HT1080 (cell line): Measurements from ENCODE around the gene TAF1A. TPM values are rescaled to one million over a fixed set of nuclear protein-coding genes. Genes with fewer than 3 reads are reported as not detected.

Experiments
- DNase-seq: peaks from one replicate; pipeline ENCODE4 v3.0.0-alpha.2; 2015; ENCODE audit warnings: low read depth
- total RNA-seq: library from RNA; depleted of rRNA; stranded (reverse); fragments of >200 nt; shearing (Covaris generic); gene quantifications from 2 replicates; pipeline ENCODE4 v1.2.3, GENCODE V29; 2014; rRNA removed

The TAF1A gene
- total RNA-seq, 1 experiment from 2014 or later, result 14.5 TPM

DNA sequence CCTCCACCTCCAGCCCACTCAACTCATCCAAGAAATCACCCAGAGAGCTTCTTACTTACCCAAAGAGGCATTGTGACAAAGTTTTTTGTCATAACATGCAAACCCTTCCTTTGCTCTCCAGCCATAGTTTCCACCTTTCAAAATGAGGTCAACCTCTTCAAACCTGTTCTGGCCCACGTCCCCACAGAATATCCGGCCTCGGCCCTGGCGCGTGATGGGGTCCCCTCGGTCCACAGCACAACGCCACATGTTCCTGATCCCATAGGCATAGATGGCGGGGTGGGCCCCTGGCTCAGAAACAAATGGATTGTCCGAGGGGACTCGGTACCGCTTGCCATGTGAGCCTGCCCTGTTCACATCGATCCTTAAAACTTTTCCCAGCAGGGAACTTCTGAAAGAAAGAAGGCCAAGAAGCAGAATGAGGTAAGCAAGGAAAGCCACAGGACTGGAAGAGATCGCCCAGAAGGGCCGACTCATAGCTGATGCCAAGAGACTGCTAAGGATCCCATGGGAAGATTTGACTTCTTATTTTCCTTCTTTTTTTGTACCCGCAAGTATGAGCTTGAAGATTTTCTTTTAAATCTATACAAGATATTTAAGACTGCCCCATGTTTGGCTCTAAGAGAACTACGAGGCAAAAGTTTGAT is 49.7 kb downstream of the TAF1A start:
- DNase-seq, result peak; percentile 11

DNA sequence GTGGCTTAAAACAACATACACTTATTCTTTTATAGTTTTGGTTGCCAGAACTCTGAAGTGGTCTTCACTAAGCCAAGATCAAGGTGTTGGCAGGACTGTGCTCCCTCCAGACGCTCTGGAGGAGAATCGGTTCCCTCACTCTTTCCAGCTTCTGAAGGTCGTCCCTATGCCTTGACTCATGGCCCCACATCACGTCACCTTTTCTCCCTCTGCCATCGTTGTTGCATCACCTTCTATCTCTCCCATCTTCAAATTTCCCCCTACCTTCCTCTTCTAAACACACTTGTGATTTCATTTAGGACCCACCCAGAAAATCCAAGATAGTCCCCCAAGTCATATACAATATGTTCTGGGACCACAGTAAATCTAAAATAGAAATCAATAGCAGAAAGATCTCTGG is 54.3 kb downstream of the TAF1A start:
- no peak for DNase-seq

DNA sequence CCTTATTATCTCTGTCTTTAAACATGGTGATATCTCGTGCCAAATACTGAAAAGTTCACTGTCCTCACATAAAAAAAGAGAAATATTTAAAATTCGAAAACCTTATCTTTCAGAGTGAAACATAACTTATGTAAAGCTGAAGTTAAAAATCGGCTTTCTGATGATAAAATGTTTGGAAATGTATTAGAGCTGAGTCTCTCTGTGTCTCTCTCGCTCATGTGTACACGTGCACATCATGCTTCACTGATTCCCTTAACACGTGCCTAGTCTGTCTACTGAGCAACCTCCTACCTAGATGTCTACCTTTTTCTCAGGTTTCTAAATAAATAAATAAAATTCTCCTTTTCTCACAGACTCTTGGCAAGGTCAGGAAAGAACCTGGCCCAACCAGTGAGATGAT is 58.9 kb downstream of the TAF1A start:
- DNase-seq, result no peak

DNA sequence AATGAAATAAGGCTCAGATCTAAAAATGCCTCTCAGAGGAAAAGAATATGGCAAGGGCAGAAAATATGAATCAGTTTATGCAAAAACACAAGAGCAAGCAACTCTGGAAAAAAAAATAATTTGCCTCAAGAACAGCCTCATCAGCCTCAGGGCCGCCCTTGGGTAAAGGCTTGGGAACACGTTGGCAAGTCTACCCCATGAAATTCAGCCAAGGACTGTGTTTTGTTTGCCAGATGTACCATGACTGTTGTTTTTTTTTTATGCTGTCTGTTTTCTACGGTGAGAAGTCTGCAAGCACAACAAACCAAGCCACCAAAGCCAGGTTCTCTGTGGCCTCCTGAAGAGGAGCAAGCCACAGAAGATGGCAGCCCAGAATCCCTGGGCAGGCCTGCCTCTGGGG is 59.8 kb downstream of the TAF1A start:
- no peak for DNase-seq

DNA sequence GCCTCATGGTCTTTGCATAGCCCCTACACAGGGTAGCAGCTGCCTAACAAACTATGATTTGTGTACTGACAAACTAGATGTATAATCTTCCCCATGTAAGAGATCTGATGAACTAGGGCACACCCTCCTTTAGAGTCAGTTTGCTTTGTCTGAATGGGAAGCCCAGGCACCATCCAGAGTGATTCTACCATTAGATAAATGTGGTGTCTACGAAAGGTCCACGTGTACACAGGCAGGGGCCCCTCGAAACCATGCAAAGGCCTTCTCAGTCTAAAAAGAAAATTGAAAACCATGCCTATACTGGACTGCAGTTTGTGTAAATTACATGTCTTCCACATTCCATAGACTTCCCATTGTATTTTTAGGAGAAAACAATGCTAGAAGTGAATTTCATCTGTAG is 60.6 kb downstream of the TAF1A start:
- no peak for DNase-seq

DNA sequence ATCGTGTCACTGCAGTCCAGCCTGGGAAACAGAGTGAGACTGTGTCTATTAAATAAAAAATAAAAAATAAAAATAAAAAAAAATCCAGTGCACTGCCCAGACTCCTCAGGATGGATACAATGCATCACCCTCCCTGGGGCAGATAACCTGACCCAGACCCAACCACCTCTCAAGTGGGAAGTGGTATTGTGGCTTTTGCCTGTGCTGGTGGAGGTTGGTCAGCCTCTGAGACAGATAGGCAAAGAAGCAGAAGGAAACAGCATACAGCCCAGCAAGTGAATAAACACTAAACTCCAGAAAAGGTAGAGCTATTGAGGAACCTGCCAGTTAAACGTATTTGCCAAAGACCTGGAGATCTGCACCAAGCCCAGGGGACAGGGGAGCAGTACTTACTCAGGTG is 63.8 kb downstream of the TAF1A start:
- DNase-seq, result no peak

DNA sequence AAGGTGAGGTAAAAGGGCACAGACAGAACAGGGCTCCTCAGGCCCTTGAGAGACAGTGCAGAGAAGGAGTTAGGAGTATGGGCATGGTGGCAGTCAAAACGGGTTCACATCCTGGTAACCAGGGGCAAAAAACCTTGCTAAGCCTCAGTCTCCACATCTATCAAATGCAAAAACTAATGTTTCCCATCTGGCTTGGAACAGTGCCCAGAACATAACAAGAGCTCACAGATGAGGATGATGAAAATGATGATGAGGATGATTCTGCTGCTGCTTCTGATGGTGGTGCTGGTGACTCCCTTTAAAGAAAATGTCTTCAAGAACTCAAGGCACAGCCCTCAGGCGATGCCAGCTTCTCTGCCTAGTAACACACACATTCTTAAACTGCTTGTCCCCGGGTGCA is 65.9 kb downstream of the TAF1A start:
- DNase-seq, result no peak

DNA sequence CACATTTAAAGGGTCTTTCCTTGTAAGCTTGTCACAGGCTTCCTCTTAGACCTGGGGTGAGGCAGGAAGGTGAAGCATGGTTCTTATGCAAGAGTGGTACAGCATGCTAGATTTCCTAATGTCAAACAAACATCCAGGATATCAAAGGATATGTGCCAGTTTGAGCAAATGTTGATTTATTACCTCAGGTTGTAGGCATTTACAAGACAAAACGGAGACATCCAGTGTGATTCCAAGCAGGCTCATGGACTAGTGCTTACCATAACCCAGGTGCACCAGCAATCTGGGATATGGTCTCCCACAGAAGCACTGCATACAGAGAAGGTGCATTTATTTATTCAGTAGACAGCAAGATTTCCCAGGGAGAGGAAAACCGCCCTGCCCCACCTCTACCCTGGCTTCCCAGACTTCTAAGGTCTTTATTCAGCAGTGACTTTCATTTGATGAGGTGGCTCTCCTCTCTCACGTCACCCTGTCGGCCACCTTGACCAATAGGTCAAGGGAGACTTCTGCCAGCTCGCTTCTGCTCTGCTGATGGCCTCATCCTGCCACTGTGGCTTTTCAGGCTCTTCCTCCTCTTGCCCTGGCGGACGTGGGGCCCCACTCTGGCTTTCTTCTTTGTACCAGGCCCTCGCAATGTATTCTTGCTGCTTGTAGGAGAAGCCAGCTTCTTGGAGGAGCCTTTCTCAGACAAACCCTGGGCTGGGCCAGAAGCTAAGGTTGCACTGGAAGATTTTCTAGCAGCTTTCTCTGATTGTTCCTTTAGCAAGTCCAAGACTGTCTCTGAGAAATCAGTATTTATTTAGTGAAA is 67.4 kb downstream of the TAF1A start:
- no peak for DNase-seq

DNA sequence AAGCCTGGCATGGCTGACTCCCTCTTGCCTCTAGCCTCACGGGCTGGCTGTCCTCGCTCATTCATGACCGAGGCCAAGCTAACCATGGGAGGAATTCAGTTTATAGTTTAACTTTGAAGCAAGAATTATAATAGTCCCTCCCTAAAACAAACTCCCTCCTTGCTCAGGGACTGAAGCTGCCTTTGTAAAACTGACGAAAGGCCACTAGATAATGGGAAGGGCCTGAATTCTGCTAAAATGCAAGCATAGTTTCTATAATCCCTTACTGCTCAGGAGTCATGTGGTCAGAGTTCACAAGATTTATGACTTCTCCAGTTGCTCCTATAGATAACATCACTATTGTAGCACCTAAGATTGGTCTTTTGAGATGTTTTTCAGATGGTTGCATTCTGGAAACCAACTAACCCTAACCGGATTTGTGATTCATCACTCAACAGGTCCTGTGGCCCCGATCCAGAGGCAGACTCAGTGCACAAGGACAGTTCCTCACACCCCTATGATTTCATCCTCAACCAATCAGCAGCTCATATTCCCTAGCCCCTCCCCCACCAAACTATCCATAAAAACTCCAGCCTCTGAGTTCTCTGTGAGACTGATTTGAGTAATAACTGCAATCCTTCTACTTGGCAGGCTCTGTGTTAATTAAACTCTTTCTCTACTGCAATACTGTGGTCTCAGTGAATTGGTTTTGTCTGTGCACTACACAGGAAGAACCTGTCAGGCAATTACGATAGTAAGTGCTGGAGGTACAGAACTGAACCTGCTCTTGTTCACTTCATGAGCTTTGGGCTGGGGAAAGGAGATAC is 68.2 kb downstream of the TAF1A start:
- peak; percentile 87 for DNase-seq

Other genes with a start within 250 kb of the TAF1A start
- 0.70 and 1.3 TPM in 2 replicates for gene HHIPL2, start 41.8 kb downstream of the TAF1A start, total RNA-seq
- gene MIA3, start 28.2 kb upstream of the TAF1A start, total RNA-seq, result 22.8 and 30.5 TPM in 2 replicates
- gene AIDA, start 122.6 kb upstream of the TAF1A start, total RNA-seq, result 18.7 and 37.2 TPM in 2 replicates
- 51.8 and 59.0 TPM in 2 replicates for gene BROX, start 122.6 kb upstream of the TAF1A start, total RNA-seq
- not detected in 2 replicates for gene FAM177B, start 147.3 kb upstream of the TAF1A start, total RNA-seq
- gene DISP1, start 225.1 kb upstream of the TAF1A start, total RNA-seq, result 0.84 and 1.3 TPM in 2 replicates